GM12873 (cell line): ENCODE results near the gene FGF12.

Experiments
- TF ChIP-seq, protein P1 (sequence below): IDR thresholded peaks from 2 replicates; pipeline ENCODE4 v1.5.1; 2012; ENCODE audit warnings: low read depth, mild to moderate bottlenecking, moderate library complexity, low read length, control low read depth; ENCODE audit not compliant: insufficient read depth; ENCODE audit errors: missing control alignments

Gene FGF12

DNA sequence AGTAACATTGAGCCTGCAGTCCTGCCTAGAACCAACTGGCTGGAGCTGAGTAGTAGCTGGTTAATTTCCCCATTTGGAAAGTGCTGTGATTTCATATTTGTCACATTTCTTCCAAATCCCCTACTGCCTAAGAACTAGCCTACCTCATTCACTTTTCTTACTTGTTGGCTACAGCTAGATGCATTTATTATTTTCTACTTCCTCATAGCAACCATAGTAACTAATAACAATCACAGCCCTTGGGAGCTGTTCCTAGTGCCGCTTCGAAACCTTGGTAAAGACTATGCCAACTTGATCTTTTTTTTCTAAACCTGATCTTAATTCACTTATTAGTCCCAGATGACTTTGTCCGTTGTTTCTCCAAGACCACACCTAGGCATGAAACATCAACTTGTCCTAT lies 240.3 kb downstream of the FGF12 start:
- TF ChIP-seq, protein P1, sequence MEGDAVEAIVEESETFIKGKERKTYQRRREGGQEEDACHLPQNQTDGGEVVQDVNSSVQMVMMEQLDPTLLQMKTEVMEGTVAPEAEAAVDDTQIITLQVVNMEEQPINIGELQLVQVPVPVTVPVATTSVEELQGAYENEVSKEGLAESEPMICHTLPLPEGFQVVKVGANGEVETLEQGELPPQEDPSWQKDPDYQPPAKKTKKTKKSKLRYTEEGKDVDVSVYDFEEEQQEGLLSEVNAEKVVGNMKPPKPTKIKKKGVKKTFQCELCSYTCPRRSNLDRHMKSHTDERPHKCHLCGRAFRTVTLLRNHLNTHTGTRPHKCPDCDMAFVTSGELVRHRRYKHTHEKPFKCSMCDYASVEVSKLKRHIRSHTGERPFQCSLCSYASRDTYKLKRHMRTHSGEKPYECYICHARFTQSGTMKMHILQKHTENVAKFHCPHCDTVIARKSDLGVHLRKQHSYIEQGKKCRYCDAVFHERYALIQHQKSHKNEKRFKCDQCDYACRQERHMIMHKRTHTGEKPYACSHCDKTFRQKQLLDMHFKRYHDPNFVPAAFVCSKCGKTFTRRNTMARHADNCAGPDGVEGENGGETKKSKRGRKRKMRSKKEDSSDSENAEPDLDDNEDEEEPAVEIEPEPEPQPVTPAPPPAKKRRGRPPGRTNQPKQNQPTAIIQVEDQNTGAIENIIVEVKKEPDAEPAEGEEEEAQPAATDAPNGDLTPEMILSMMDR: no peak

GRCh38 chr3:192482809-192483208 lies 244.5 kb downstream of the FGF12 start:
- TF ChIP-seq, protein P1: no peak

DNA sequence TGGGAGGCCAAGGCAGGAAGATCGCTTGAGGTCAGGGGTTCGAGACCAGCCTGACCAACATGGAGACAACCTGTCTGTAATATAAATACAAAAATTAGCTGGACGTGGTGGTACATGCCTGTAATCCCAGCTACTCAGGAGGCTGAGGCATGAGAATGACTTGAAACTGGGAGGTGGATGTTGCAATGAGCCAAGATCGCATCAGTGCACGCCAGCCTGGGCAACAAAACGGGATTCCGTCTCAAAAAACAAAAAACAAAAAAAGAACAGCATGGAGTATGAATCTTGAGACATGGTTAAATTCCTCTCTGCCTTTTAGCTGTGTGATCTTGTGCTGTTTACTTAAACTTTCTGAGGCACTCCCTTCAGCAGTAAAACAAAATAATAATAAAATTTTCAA lies 244.9 kb downstream of the FGF12 start:
- TF ChIP-seq, protein P1: no peak

DNA sequence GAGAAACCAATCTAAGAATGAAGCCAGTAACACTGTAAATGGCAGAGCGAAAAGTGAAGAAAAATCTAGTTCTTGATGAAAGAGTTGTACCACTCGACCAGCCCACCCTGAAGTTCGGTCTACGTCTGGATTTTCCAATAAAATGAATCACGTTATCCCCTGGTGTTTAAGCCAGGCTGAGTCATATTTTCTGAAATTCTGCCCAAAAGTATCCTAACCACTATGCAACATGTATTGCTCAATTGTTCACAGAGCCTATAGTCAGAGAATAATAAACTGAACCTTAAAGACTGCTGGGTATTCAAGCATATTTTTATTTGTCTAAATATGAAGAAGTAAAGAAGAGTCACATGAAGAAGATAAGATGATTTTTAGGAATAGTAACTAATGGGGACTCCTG lies 245.7 kb downstream of the FGF12 start:
- TF ChIP-seq, protein P1: no peak

DNA sequence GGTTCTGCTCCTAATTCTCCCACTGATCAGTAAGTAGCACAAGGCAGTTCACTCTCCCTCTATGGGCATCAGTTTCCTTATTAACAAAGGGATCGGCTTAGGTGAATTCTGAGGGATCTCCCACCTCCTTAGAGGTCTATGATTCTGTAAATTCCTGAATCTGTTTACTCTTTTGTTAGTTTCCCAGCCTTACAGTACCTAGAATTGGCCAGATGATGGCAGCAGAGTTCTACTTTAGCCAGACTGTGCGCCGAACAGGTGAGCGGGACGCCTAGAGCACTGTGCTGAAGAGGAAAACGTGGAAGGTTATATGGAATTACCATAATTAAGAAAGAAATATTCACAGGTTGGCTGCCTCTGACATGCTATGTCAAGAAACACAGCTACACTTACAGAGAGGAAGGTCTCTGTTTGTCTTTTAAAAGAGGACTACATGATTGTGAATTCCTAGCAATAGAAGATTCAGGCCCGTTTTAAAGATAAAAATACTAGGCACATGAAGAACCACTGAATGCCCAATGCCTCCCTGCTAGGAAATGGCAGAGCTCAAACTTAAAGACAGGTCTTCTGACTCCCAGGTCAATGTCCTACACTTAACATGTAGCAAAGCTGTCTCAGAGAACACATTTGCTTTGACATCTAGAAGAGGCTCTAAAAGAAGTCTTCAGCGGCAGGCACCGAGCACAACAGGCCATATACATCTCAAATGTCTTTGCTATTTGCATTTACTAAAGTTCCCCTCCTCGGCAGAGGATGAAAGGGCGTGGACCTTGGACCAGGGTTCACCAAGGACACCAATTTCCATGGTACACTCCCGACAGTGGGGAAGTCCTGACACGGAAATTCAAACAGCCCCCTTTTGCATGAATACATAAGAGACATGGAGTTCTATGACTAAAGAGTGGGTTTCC lies 259.9 kb downstream of the FGF12 start:
- TF ChIP-seq, protein P1: peak; percentile 81

GRCh38 chr3:192449036-192449435 lies 278.3 kb downstream of the FGF12 start:
- TF ChIP-seq, protein P1: peak; percentile 47

DNA sequence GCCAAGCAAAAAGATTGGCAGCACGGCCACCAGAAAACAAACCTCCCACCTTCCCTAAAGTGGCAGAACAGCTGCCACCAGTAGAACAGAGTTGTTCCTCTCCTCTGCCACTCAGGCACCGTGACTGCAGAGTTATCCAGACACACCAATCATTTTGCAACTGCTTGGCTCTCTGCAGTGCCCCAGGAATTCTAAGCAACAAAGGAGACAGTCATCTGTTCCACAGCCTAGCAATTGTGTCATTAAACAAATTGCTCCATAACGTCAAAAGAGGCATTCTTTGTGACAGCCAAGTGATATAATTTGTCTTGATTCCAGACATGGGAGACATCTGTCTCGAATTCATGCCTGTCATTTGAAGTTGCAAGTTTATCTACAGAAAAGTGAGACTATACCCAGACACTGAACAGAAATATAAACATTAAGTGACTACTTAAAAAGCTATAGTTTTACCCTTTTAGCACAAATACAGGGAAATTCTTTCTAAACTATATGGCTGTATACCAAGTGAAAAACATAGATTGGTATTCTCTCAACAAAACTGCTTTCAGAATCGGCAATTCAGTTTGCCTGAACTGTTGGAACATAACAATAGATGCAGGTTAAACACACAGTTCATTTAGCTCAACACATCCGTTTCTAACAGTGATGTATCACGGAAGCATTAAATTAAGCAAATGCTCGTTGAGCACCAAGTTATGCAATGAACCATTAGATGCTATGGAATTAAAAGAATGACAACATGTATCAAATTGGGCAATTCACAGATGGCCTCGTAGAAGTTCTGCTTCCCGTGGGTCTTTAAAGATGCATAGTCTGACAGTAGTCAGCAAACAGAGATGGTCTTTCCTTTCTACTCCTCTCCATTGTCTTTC lies 281.3 kb downstream of the FGF12 start:
- TF ChIP-seq, protein P1: no peak
